OCI-LY1 (cell line): ENCODE results near the gene EEFSEC.

Source experiments
- H2AFZ ChIP-seq: fragments of 200-600 bp; sonication (generic), shearing (Covaris generic); 2 replicates; pipeline ENCODE4 v1.6.0; 2014; ENCODE audit warnings: antibody characterized with exemption, mild to moderate bottlenecking, low read length
- H3F3A ChIP-seq: fragments of 200-600 bp; sonication (generic), shearing (Covaris generic); 2 replicates; pipeline ENCODE4 v1.6.0; 2014; ENCODE audit warnings: mild to moderate bottlenecking, antibody characterized with exemption, low read length, moderate library complexity; ENCODE audit not compliant: insufficient read depth
- H3K27ac ChIP-seq: fragments of 200-600 bp; sonication (generic); 2 replicates; pipeline ENCODE4 v1.5.1; 2014; ENCODE audit warnings: low read length, mixed run types, mild to moderate bottlenecking, low read depth; ENCODE audit not compliant: poor library complexity, severe bottlenecking
- H3K27me3 ChIP-seq: fragments of 200-600 bp; sonication (generic); 2 replicates; pipeline ENCODE4 v1.6.0; 2014; ENCODE audit warnings: antibody characterized with exemption, mild to moderate bottlenecking, low read length, moderate library complexity; ENCODE audit not compliant: insufficient read depth
- H3K36me3 ChIP-seq: fragments of 200-600 bp; sonication (generic); 2 replicates; pipeline ENCODE4 v1.6.1; 2014; ENCODE audit warnings: mild to moderate bottlenecking, antibody characterized with exemption, low read length, moderate library complexity, mixed read lengths; ENCODE audit not compliant: insufficient read depth
- H3K4me1 ChIP-seq: fragments of 200-600 bp; sonication (generic); 2 replicates; pipeline ENCODE4 v1.5.1; 2014; ENCODE audit warnings: mild to moderate bottlenecking, low read length, moderate library complexity; ENCODE audit not compliant: insufficient read depth, severe bottlenecking
- H3K4me2 ChIP-seq: fragments of 200-600 bp; sonication (generic), shearing (Covaris generic); 2 replicates; pipeline ENCODE4 v1.6.1; 2014; ENCODE audit warnings: low read length
- H3K4me3 ChIP-seq: fragments of 200-600 bp; sonication (generic); 2 replicates; pipeline ENCODE4 v1.5.1; 2014; ENCODE audit warnings: low read length, low read depth, mild to moderate bottlenecking, mixed read lengths; ENCODE audit not compliant: poor library complexity, severe bottlenecking
- H3K79me2 ChIP-seq: fragments of 200-600 bp; shearing (Covaris generic); 2 replicates; pipeline ENCODE4 v1.6.1; 2016; ENCODE audit warnings: mixed run types, low read length, mixed read lengths; ENCODE audit not compliant: insufficient read depth
- H3K9ac ChIP-seq: fragments of 200-600 bp; sonication (generic), shearing (Covaris generic); 2 replicates; pipeline ENCODE4 v1.6.1; 2014; ENCODE audit warnings: mild to moderate bottlenecking, low read length, mixed read lengths
- H3K9me2 ChIP-seq: fragments of 200-600 bp; sonication (generic), shearing (Covaris generic); 2 replicates; pipeline ENCODE4 v1.6.1; 2014; ENCODE audit warnings: low read depth, mild to moderate bottlenecking, low read length, mixed read lengths
- H3K9me3 ChIP-seq: fragments of 200-600 bp; shearing (Covaris generic); 2 replicates; pipeline ENCODE4 v1.6.1; 2014; ENCODE audit warnings: low read length, mixed read lengths
- H4K20me1 ChIP-seq: fragments of 200-600 bp; sonication (generic), shearing (Covaris generic); 2 replicates; pipeline ENCODE4 v1.6.0; 2016; ENCODE audit warnings: mild to moderate bottlenecking, low read length; ENCODE audit not compliant: insufficient read depth
- CTCF ChIP-seq: fragments of 200-600 bp; sonication (generic), shearing (Covaris generic); IDR thresholded peaks from 2 replicates; pipeline ENCODE4 v1.5.1; 2017; ENCODE audit warnings: mild to moderate bottlenecking, antibody characterized with exemption, low read length, moderate library complexity, mixed read lengths
- EZH2 ChIP-seq: fragments of 200-600 bp; sonication (generic), shearing (Covaris generic); IDR thresholded peaks from 2 replicates; pipeline ENCODE4 v1.8.0; 2017; ENCODE audit warnings: borderline replicate concordance, mixed run types, mild to moderate bottlenecking, antibody characterized with exemption, low read length, moderate library complexity, mixed read lengths

Gene EEFSEC

GRCh38 chr3:128385080-128385832 is 232.0 kb downstream of the EEFSEC start:
- Histone ChIP-seq H3K27ac (no peak overlapping the region), H3K9me2 (no peaks in the 10 kb centered on the region), H3F3A (no peaks in the 10 kb centered on the region), H2AFZ (no peak overlapping the region), H3K27me3 (no peaks in the 10 kb centered on the region), H3K9ac (no peak overlapping the region), H3K36me3 (no peaks in the 10 kb centered on the region), H3K4me1 (no peaks in the 10 kb centered on the region), H3K9me3 (no peaks in the 10 kb centered on the region), H3K79me2 (no peaks in the 10 kb centered on the region), H3K4me2 (no peak overlapping the region), H3K4me3 (no peak overlapping the region), H4K20me1 (no peaks in the 10 kb centered on the region)
- TF ChIP-seq CTCF (no peak), EZH2 (no peak)

GRCh38 chr3:128388932-128389331 is 235.7 kb downstream of the EEFSEC start:
- no peak overlapping the region for H2AFZ ChIP-seq
- TF ChIP-seq EZH2 (no peak), CTCF (no peak)
- H3K79me2 ChIP-seq = no peaks in the 10 kb centered on the region
- no peaks in the 10 kb centered on the region for H3K9me2 ChIP-seq
- no peaks in the 10 kb centered on the region for H4K20me1 ChIP-seq
- H3K9ac ChIP-seq = no peak overlapping the region
- H3F3A ChIP-seq = no peaks in the 10 kb centered on the region
- no peaks in the 10 kb centered on the region for H3K27me3 ChIP-seq
- no peak overlapping the region for H3K27ac ChIP-seq
- H3K4me1 ChIP-seq = no peaks in the 10 kb centered on the region
- H3K4me3 ChIP-seq = no peak overlapping the region
- no peaks in the 10 kb centered on the region for H3K9me3 ChIP-seq
- H3K36me3 ChIP-seq = no peaks in the 10 kb centered on the region
- H3K4me2 ChIP-seq = no peak overlapping the region

- H3K9ac ChIP-seq = no peak overlapping the region
- no peak overlapping the region for H3K4me3 ChIP-seq
- TF ChIP-seq CTCF (no peak), EZH2 (no peak)
- no peak overlapping the region for H2AFZ ChIP-seq
- no peak overlapping the region for H3K4me2 ChIP-seq
- H3K79me2 ChIP-seq = no peaks in the 10 kb centered on the region
- H3F3A ChIP-seq = no peaks in the 10 kb centered on the region
- H3K27me3 ChIP-seq = no peaks in the 10 kb centered on the region
- no peaks in the 10 kb centered on the region for H3K4me1 ChIP-seq
- no peaks in the 10 kb centered on the region for H4K20me1 ChIP-seq
- H3K9me2 ChIP-seq = no peaks in the 10 kb centered on the region
- no peaks in the 10 kb centered on the region for H3K9me3 ChIP-seq
- H3K27ac ChIP-seq = no peak overlapping the region
- H3K36me3 ChIP-seq = no peaks in the 10 kb centered on the region
These were observed 237.6 kb downstream of the EEFSEC start for GRCh38 chr3:128390867-128391266.
